GM10266 (cell line): ENCODE results near the gene UBE2J2.

Source experiments
- DNase-seq: peaks from one replicate; pipeline ENCODE4 v3.0.0; 2012; ENCODE audit errors: extremely low spot score
- TF ChIP-seq, protein P1 (sequence below): IDR thresholded peaks from 2 replicates; pipeline ENCODE4 v1.5.1; 2012; ENCODE audit warnings: mild to moderate bottlenecking, low read depth; ENCODE audit not compliant: control insufficient read depth, insufficient read depth; ENCODE audit errors: missing control alignments

UBE2J2 gene

DNA sequence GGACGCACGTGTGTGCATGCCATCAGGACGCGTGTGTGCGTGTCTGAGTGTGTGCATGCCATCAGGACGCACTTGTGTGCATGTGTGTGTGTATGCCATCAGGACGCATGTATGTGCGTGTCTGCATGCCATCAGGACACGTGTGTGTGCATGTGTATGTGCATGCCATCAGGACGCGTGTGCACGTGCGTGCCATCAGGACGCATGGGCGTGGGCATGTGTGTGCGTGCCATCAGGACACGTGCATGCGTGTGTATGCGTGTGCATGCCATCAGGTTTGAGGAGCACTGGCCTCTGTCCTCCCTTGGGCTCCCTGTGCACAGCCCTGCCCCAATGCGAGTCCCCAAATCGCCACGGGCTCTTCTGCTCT, 14.6 kb downstream of the UBE2J2 start:
- no peak for DNase-seq
- TF ChIP-seq, protein P1, sequence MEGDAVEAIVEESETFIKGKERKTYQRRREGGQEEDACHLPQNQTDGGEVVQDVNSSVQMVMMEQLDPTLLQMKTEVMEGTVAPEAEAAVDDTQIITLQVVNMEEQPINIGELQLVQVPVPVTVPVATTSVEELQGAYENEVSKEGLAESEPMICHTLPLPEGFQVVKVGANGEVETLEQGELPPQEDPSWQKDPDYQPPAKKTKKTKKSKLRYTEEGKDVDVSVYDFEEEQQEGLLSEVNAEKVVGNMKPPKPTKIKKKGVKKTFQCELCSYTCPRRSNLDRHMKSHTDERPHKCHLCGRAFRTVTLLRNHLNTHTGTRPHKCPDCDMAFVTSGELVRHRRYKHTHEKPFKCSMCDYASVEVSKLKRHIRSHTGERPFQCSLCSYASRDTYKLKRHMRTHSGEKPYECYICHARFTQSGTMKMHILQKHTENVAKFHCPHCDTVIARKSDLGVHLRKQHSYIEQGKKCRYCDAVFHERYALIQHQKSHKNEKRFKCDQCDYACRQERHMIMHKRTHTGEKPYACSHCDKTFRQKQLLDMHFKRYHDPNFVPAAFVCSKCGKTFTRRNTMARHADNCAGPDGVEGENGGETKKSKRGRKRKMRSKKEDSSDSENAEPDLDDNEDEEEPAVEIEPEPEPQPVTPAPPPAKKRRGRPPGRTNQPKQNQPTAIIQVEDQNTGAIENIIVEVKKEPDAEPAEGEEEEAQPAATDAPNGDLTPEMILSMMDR, result no peak

DNA sequence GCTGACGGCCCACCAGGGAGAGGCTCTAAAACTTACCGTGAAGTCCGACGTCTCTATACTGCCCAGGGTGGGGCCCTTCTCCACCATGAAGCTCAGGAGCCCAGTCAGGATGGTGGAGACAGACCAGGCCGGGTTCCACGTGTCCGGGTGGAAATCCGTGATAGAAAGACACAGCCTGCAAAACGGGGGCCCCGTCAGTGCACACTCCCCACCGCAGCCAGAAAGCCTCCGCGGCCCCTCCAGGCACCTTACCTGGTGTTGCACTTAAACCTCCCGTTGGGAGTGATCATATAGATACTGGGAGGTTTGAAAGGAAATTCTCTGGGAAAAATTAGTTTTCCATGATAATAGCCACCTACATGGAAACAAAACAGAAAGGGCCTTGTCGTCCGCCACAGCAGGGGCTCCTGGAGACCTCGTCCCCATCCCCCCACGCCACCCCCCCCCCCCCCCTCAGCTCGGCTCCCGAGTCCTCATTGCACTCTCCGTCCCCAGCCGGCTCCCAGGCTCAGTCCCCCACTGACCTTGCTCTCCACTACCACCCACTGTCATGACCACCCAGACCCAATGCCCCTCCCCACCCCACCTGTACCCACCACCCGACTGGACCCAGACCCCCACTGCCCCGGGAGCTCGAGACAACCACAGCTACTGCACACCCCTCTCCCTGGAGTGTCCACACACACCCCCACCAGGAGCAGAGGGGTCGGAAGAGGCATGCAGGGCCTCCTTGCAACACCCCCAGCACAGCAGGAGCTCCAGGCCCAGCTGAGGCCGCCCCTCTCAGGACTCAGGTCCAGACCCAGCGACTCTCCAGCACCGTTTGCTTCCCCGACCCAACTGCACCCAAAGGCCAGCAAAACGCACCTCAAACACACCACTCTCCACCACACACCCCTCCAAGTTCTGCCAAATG, 16.4 kb downstream of the UBE2J2 start:
- TF ChIP-seq, protein P1, result no peak
- no peak for DNase-seq

DNA sequence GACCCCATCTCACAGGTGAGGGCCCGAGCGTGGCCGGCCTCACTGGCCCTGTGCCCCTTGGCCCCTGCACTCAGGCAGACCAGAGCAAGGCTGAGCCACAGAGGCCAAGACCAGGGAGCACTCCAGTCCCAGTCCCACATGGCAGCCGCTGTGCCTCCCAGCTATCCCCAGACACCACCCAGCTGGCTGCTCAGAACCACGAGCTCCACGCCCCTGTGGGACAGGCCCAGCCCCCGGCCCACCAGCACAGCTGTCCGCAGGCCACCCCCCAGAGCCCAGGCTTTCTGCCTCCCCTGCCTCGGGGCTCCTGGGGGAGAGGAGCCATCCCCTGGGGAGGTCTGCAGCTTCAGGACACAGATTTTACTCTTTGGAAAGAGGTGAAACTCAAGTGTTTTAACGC, 18.0 kb downstream of the UBE2J2 start:
- TF ChIP-seq, protein P1, result no peak
- DNase-seq, result no peak

DNA sequence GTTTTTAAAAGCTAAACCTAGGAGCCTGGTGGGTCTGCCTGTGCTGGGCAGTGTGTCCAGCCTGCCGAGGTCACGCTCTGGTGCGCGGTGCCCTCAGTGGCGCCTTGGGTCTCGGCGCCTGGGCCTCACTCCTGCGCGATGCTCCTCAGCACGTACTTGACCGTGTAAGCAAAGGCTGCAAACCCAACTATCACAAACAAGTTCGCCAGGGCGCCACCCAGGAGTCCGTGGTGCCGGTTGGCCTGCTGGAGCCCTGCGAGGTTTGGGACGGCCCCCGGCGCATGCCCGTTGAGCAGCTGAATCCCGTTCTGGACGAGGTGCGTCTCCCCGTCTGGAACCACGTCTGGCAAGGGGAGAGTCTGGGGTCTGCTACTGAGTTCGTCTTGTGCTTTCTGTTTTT, 18.6 kb downstream of the UBE2J2 start:
- DNase-seq, result no peak
- TF ChIP-seq, protein P1, result no peak

DNA sequence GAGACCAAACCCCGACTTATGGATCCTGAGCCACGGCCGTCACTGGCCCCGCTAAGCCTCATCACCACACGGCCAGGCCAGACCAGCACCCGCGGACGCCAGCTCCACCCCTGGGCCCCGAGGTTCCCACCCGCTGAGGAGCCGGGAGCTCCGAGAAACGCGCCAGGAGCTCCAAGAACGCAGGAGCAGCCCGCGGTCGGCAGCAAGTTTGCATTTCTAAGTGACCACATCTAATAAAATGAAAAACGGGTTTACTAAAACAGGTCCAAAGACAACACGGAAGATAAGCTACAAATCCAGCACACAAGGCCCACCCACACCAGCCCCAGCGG, 19.0 kb downstream of the UBE2J2 start:
- no peak for DNase-seq
- TF ChIP-seq, protein P1, result no peak

GRCh38 chr1:1253972-1254666, 19.5 kb downstream of the UBE2J2 start:
- DNase-seq, result no peak
- TF ChIP-seq, protein P1, result no peak

GRCh38 chr1:1253314-1253713, 20.3 kb downstream of the UBE2J2 start:
- TF ChIP-seq, protein P1, result no peak
- no peak for DNase-seq
